ENCODE data around the gene NOTCH3.

Gene NOTCH3

GRCh38 chr19:15187026-15188007, 13.5 kb downstream of the NOTCH3 start:
- no peak overlapping the region for H3K4me3 ChIP-seq (replicated peaks; ENCODE audit: low read depth, low read length)
- TF ChIP-seq, protein P1, sequence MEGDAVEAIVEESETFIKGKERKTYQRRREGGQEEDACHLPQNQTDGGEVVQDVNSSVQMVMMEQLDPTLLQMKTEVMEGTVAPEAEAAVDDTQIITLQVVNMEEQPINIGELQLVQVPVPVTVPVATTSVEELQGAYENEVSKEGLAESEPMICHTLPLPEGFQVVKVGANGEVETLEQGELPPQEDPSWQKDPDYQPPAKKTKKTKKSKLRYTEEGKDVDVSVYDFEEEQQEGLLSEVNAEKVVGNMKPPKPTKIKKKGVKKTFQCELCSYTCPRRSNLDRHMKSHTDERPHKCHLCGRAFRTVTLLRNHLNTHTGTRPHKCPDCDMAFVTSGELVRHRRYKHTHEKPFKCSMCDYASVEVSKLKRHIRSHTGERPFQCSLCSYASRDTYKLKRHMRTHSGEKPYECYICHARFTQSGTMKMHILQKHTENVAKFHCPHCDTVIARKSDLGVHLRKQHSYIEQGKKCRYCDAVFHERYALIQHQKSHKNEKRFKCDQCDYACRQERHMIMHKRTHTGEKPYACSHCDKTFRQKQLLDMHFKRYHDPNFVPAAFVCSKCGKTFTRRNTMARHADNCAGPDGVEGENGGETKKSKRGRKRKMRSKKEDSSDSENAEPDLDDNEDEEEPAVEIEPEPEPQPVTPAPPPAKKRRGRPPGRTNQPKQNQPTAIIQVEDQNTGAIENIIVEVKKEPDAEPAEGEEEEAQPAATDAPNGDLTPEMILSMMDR (IDR thresholded peaks at IDR 0.05; ENCODE audit: low read length, missing control alignments), result no peak
- DNase-seq (ENCODE audit: low read depth), result no peak

DNA sequence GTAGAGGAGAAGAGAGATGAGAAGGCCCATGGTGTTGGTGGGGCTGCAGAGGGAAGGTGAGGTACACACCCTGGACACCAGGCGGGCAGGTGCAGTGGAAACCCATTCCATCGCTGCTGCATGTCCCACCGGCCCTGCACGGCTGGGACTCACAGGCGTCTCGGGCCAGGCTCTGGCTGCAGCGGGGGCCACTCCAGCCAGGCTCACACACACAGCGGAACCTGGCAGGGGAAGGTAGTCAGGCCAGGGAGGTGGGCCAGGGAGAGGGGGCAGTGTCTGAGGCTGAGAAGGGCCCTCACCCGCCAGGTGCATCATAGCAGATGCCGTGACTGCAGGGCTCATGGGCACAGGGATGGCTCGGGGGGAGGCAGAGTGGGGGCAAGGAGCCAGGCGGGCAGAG, 15.6 kb downstream of the NOTCH3 start:
- DNase-seq (ENCODE audit: low read depth), result no peak
- TF ChIP-seq, protein P1 (IDR thresholded peaks at IDR 0.05; ENCODE audit: low read length, missing control alignments), result no peak
- no peak overlapping the region for H3K4me3 ChIP-seq (replicated peaks; ENCODE audit: low read depth, low read length)

DNA sequence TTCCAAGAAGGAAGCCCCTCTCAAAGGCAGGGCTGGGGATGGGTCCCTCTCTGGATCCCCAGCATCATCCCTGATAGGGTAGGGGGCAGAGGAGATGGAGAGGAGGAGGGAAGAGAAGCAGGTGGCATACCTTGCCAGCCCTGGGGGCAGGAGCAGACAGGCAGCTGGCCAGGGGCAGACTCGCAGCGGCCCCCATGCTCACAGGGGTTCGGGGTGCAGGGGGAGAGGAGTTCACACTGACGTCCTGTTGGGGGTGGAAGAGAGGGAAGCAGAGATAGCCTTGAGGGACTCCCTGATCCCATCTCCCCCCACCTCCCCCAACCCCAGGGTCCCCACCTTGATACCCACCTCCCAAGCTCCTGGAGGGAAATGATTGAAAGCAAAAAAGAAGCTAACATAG, 16.0 kb downstream of the NOTCH3 start:
- TF ChIP-seq, protein P1 (IDR thresholded peaks at IDR 0.05; ENCODE audit: low read length, missing control alignments), result no peak
- H3K4me3 ChIP-seq (replicated peaks; ENCODE audit: low read depth, low read length), result no peak overlapping the region
- DNase-seq (ENCODE audit: low read depth), result no peak

GRCh38 chr19:15181394-15181793, 19.4 kb downstream of the NOTCH3 start:
- TF ChIP-seq, protein P1 (IDR thresholded peaks at IDR 0.05; ENCODE audit: low read length, missing control alignments), result no peak
- H3K4me3 ChIP-seq (replicated peaks; ENCODE audit: low read depth, low read length), result no peak overlapping the region
- no peak for DNase-seq (ENCODE audit: low read depth)

- TF ChIP-seq, protein P1 (IDR thresholded peaks at IDR 0.05; ENCODE audit: low read length, missing control alignments), result no peak
- no peak for DNase-seq (ENCODE audit: low read depth)
- H3K4me3 ChIP-seq (replicated peaks; ENCODE audit: low read depth, low read length), result no peak overlapping the region
Measured at GRCh38 chr19:15180451-15181390, 20.1 kb downstream of the NOTCH3 start.

DNA sequence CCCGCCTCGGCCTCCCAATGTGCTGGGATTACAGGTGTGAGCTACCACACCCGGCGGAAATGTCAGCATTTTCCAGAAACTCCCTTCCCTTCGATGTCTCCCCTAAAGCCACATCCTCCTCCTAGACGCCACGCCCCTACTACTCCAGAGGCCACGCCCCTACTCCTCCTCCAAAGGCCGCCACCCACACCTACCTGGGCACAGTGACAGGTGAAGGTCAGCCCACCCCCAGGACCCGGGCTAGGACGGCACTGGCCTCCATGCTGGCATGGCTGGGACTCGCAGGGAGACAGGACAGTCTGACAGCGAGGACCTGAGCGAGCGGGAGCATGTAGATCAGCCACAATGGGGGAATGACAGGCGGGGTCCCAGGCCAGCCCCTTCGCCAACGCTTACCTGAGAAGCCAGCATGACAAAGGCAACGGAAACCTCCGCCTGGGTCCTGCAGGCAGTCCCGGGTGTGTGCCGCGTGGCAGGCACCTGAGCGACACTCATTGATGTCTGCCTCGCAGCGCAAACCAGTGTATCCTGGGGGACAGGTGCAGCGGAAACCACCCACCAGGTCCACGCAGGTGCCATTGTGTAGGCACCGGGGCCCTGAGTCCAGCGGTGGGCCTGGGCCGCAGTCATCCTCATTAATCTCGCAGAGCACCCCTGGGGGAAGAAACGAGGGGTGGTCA, 22.0 kb downstream of the NOTCH3 start:
- TF ChIP-seq, protein P1 (IDR thresholded peaks at IDR 0.05; ENCODE audit: low read length, missing control alignments), result no peak
- H3K4me3 ChIP-seq (replicated peaks; ENCODE audit: low read depth, low read length), result no peak overlapping the region
- no peak for DNase-seq (ENCODE audit: low read depth)

Measured in fibroblast of pulmonary artery (primary cell).